Measurements from ENCODE around the gene KRT75.
"Not testable (repeated sequence)": the region's sequence is repeated elsewhere in the genome, so short reads cannot be mapped to it uniquely, and the experiment has no call there.

The KRT75 gene

DNA sequence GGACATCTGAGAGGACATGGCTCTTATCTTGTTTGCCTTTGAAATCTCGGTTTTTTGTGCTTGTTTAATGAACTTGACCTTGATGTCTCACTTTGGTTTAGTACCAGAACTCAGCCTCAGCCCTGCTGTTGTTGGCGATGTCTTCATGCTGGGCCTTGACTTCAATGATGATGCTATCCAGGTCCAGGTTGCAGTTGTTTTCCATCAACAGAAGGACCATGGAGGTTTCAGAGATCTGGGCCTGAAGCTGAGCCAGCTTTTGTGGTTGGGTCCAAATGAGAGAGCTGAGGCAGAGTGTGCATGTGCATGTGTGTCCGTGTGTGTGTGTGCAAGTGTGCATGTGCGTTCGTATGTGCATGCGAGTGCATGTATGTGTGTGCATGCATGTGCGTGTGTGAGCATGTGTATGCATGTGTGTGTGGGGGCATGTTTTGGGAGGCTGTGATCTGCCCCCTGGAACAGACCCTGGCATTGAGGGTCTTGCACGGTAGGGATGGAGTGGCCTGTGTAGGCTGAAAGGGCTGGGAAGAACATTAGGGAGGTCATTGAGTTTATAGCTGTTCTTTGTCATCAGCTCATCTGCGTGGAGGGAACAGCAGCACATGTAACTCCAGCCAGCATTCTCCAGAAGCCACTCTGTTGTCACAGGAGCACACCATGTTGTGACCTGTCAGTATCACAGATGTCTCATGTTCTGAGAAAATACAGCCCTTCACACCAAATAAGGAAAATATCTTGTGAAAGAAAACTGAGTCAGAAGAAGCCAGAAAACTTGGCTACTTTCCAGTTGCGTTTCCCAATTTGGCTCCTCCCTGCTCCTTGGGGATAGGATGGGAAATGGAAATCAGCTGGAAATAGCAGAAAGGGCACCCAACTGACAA, 18.1 kb downstream of the KRT75 start:
- DNase-seq (ENCODE audit: low read depth): peak; percentile 78

DNA sequence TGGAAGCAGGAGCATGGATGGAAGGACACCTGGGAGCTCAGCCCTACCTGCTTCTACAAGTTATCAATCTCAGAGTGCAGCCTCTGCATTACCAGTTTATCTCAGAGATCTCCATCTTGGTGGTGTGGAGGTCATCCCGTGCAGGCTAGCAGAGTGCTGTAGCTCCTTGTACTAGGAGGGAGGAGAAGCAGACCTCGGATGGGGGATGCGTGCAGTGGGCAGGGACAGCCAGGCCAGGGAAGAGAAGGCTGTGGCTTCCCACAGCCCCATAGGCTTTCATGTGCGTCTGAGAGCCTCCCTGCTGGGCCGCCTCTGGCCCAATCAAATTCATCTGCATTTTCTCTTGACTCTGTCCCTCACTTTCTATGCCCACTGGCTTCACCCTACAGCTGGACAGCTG, 19.2 kb downstream of the KRT75 start:
- DNase-seq (ENCODE audit: low read depth): no peak

- no peak for DNase-seq (ENCODE audit: low read depth)
Measured at GRCh38 chr12:52413782-52414345, 20.3 kb downstream of the KRT75 start.

DNA sequence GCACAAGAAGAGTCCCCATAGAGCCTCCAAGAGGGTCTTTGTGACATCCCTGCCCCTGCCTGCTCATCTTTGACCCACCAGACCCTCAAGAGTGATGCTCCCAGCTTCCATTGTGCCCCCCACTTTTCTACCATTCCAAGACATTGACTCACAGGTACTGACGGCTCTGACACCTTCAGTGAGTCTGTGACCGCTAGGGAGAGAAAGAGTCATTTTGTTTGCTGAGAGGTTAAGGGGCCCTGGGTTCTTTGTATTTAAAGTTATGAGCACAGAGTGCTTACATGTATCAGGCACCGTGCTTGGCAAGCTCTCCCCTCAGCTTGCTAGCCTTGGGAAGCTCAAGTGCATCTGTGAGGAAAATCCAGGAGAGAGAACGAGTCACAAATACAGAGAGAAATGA, 21.0 kb downstream of the KRT75 start:
- DNase-seq (ENCODE audit: low read depth): no peak

GRCh38 chr12:52411815-52412214, 22.4 kb downstream of the KRT75 start:
- DNase-seq (ENCODE audit: low read depth): no peak

GRCh38 chr12:52410589-52411248, 23.5 kb downstream of the KRT75 start:
- not testable (repeated sequence) for DNase-seq (ENCODE audit: low read depth)

DNA sequence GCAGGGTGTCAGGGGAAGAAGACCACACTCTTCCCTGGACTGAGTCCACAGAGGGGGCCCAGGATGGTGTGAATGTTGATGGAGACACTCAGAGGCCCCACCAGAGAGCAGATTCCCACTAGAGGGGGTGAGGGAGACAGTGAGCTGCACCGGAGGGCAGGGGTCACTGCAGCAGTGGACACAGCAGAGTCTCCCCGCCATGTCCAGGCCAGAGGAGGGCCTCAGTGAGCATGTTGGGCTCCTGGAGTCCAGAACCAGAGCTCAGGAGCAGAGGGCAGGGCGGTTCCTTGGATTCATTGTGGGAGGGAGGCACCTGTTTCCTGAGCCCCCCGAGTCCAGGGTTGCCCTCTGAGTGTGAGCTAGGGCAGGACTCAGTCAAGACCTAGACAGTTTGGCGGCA, 26.3 kb downstream of the KRT75 start:
- no peak for DNase-seq (ENCODE audit: low read depth)

DNA sequence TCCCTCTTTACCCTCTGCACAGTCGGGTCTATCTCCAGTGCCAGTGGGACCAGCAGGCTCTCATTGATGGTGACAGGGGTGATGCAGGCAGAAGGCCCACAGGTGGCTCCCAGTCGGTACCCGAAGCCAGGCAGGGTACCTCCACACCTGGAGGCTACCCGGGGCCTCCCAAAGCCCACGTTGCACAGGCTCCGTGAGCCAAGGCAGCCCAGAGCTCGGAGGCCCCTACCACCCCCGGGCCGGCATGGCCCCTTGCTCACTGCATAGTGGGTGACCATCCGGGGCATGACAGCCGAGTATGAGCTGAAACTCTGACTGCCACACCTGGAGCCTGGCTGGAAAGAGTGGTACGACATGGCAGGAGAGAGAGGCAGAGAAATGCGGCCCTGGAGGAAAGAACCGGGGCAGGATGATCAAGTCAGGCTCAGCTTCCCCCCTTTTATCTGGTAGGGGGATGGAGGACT, 28.2 kb downstream of the KRT75 start, which contains the start of gene KRT82:
Gene KRT82 (minus strand): TSS at position 414 of the 464 bp plus-strand sequence. CDS start 58 bp downstream, at position 356.
- DNase-seq (ENCODE audit: low read depth): no peak

- no peak for DNase-seq (ENCODE audit: low read depth)
Measured at GRCh38 chr12:52404951-52405350, 29.2 kb downstream of the KRT75 start.

- DNase-seq (ENCODE audit: low read depth): no peak
Measured at GRCh38 chr12:52403561-52403960, 30.6 kb downstream of the KRT75 start.

DNA sequence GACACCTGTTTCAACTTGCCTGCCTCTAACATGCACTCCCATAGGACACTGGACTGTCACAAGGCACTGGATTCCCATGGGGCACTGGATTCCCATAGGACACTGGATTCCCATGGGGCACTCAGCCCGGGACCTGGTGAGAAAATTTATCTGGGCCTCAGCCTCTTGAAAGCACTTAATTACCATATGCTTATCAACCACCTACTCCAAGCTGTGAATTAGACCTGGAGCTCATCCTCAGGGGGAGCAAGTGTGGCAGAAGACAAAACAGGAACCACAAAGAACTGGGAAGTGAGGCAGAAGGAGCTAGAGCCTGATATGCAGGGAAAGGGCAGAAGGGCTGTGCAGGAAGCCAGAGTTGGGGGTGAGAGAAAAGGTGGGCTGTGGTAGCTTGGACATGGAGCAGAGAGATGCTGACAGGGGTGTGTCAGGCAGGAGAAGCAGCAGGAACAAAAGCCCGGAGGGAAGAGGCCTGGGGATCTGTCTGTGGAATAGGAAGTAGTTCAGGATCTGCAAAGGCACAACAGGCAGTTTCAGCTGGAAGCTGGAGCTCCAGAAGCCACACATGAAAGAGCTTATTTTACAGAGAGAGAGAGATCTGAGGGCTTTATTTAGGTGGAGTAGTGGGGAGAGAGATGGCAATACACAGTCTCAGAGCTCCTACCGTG, 31.2 kb downstream of the KRT75 start:
- DNase-seq (ENCODE audit: low read depth): no peak

- no peak for DNase-seq (ENCODE audit: low read depth)
Measured at GRCh38 chr12:52402377-52402776, 31.8 kb downstream of the KRT75 start.

GRCh38 chr12:52401926-52402325, 32.2 kb downstream of the KRT75 start:
- no peak for DNase-seq (ENCODE audit: low read depth)

GRCh38 chr12:52401526-52401925, 32.6 kb downstream of the KRT75 start:
- DNase-seq (ENCODE audit: low read depth): no peak

GRCh38 chr12:52400906-52401305, 33.3 kb downstream of the KRT75 start:
- DNase-seq (ENCODE audit: low read depth): no peak

GRCh38 chr12:52399756-52400155, 34.4 kb downstream of the KRT75 start:
- DNase-seq (ENCODE audit: low read depth): no peak

GRCh38 chr12:52398176-52398575, 36.0 kb downstream of the KRT75 start:
- no peak for DNase-seq (ENCODE audit: low read depth)

DNA sequence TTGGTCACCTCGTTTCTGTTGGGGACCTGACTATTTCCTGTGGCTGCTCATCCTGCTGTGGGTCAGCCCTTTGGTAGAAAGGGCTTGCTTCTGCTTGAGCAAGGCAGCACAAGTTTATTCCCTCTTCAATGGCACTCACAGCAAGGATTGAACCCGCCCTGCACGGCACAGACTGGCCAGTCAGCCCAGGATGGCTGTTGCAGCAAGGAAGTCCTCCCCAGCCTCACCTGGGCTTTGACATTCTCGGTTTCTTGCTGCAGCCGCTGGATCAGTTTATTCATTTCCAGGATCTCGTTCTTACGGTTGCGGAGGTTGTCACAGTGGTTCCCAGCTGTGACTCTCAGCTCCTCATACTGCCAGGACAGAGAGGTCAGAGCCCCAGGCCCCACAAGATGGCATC, 37.5 kb downstream of the KRT75 start:
- no peak for DNase-seq (ENCODE audit: low read depth)

DNA sequence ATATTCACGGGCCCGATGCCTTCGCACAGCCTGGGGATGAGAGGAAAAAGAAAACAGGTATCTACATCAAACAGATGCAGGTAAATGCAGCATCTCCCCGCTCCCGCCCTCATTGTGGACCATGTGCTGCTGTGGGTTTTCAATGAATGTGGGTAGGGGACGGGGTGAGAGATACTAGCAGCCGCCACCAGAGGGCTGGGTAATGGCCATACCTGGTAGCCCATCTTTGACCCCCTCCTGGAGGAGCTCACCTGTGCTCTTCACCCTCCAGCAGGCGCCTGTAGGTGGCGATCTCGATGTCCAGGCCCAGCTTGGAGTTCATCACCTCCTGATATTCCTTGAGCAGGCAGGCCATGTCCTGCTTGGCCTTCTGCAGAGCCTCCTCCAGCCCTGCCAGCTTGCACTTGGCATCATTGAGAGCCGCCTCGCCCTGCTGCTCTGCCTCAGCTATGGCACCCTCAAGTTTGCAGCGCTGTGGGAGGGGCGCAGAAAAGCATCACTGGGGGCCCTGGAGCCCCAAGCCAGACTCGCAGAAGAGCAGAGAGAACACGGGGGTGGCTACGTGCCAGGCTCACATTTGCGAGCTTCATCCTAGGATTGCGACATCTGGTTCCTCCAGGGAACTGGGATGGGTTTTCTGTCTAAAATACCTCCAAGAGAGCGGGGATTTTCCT, 38.3 kb downstream of the KRT75 start:
- no peak for DNase-seq (ENCODE audit: low read depth)

- DNase-seq (ENCODE audit: low read depth): no peak
Measured at GRCh38 chr12:52394836-52395405, 39.2 kb downstream of the KRT75 start.

DNA sequence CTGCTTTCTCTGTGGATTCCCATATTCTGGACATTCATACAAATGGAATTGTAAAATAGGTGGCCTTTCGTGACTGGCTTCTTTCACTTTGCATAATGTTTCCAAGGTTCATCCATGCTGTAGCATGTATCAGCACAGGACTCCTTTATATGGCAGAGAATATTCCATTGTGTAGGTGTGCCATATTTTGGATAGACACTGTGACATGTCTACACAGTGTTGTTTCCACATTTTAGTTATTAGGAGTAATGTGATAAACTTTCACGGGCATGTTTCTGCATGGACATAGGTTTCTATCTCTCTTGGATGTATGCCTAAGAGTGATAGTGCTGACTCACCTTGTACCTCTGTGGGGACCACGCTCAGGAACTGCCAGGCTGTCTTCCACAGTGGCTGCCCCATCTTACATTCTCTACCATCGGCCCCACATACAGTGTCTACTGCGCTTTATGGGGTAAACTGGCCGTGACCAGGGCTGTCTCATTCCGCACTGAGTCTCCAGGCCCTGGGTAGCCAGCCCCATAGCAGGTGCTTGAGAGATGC, 41.6 kb downstream of the KRT75 start:
- no peak for DNase-seq (ENCODE audit: low read depth)
